Superior temporal gyrus (tissue), 1 donor: ENCODE measurements around the gene DUSP5.
"Not testable (repeated sequence)": the region's sequence is repeated elsewhere in the genome, so short reads cannot be mapped to it uniquely, and the experiment has no call there.

Experiments
- DNase-seq: peaks from one replicate; pipeline ENCODE4 v3.0.0-alpha.2; 2016; ENCODE audit errors: extremely low spot score

Gene DUSP5

DNA sequence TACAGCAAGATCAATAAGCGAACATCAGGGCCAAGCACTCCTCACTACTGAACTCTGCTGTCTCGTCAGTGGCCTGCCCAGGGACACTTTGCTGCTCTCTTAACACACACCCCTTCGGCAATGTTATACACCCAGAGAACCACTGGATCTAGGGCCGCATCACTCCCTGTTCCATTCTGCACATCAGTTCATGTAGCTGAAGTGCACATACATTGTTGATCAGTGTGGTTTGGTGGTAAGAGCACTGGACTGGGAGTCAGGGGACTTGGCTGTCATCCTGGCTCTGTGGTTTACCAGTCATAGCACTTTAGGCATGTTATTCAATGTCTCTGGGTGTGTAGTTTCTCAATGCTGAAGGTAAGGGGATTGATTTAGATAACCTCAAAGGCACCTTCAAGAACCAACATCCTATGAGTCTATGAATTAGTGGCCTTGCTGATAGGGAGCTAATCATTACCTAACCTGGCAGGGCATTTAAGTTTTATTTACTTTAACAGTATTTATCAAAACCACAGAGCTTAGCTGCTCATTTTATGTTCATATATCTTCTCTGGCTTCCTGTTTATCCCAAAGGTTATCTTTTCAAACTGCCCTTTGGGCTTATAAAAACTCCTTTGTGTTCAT, 24.8 kb downstream of the DUSP5 start:
- DNase-seq = no peak

DNA sequence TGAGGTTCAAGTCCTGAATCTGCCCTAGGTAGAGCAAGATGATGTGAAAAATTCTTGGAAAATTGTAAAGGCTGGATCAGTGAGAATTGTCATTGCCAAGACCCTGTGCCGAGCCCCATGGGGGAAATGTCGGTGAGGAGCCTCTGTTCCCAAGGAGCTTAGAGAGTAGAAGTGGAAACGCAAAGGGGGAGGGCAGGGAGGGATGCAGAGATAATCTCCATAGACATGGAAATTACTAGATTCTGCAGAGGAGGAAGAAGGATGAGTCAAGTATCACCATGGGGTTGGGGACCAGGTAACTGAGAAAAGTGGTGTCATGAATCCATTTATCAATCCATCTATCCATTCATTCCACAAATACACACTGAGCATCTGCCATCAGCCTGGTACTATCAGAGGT, 26.0 kb downstream of the DUSP5 start:
- no peak for DNase-seq

DNA sequence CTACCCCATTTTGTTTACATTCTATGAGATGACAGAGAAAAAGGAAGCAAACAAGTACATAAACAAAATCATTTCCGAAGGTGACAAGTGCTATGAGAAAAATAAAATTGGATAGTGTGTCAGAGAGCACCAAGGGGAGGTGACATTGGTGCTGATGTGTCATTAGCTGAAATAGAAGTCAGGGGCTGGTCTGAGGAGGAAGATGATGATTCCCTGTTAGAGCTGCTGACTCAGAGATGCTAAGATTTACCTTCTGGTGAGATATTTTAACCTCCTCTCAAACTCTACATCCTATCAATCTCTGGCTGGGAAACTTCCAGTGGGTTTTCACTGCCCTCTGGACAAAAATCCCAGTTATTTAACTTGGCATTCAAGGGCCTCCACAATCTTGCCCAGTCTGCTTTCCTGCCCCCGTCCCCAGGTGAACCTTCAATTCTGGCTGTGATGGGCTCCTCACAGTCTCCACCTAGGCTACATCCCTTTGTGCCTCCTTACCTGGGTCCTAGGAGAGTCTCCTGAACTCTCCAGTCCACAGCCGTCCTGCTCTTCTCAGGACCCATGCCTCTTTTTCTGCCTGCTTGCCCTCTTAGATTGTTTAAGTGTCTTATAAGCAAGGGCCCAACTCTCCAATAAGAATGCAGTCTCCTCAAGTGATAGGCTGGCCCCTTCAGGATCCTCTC, 26.6 kb downstream of the DUSP5 start:
- DNase-seq = no peak

DNA sequence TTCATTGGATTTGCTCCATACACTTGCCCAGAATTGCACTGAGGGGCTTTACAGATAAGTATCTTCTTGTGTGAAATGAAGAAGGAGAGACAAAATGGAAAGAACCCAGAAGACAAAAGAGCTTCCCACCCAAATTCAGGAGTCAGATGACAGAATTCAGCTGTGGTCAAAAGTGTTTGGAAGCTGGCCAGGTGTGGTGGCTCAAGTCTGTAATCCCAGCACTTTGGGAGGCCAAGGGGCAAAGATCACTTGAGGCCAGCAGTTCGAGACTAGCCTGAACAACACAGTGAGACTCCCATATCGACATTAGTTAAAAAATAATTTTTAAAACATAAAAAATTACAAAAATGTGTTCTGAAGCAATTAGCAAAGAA, 27.1 kb downstream of the DUSP5 start:
- DNase-seq = no peak

DNA sequence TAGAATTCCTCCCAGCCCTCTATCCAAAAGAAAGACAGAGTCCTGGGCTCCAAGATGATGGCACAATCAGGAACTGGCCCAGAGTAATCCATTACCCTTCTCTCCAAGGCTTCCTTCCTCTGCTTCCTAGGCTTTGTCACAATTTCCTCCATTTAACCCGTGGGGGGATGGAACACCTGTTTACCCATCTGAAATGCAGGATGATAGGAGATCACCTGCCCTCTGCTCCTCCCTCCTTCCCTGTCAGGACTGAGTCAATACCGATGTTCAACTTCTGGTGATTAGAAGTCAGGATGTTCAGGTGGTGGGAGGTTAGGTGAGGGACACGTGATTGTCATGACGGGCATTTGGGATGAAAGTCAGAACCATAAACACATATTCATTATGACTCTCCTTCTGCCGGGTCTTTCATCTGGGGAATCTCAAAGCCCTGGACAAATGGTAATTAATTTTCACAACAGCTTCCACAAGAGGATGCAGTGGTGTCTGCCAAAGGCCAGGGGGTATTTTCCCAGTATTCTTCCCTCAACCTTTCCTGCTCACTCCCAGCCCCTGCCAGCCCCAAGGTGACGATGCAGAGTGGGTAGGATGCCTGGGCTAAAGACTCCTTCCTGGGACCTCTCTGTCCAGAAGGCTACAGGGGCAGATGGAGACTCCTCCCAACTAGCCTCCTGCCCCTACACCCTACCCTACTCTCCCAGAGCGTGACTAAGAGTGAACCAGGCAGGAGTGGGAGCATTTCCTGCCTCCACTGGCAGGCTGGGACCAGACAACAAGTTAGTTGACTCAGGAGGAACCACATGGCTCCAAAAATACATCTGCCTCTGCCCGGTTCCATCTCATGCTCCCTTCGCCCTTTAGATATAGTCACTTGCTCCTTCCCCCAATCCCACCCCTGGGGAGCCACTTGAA, 27.9 kb downstream of the DUSP5 start:
- DNase-seq = no peak

DNA sequence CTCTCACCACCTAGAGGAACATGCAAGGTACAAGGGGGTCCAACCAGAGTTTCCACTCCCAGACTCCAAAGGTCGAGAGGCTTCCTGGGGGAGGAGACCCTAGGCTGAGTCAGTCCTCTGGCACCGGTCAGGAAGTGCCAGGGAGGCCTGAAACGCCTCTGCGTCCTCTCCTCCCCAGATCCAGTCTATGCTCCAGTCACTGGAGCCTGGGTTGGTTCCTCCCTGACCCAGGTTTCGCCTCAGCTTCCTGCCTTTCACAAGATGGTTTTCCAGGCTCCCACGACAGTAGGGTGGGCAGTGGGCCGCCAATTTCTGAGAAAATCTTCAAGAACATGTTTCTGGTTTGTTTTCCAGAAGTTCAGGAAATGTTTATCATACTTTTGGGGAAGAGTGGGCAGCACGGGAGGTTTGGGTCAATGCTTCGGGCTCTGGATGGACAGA, 30.0 kb downstream of the DUSP5 start:
- DNase-seq = no peak

DNA sequence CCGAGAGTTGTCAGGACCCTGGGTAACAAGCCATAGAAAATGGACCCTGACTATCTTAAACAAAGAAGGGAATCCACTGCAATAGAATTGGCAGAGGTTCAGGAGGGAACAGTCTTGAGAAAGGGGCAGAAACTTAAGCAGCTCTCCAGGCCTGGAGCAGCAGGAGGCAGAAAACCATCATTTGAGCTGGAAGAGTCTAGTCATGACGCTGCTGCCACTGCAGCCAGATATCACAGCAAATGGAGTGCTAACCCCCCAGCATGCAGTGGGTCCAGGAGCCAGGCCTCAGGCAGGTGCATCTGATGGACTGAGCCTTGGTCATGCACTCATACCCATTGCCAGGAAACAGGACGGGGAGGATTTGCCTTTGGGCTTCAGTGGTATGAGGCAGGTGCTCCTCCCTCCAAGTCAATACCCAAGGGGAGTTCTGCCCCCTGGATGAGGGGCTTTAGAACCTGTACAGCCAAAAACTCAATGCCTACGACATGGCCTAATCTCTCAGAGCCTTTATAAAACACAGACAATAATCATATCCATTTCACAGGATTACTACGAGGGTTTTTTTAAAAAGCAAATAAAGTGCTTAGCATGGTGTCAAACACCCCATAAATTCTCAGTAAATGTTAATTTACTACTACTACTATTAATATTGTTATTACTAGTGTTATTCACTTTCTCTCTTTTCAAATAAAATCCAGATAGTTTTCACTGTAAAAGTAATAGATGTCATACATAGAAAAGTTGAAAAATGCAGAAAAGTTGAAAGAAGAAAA, 30.7 kb downstream of the DUSP5 start:
- no peak for DNase-seq

DNA sequence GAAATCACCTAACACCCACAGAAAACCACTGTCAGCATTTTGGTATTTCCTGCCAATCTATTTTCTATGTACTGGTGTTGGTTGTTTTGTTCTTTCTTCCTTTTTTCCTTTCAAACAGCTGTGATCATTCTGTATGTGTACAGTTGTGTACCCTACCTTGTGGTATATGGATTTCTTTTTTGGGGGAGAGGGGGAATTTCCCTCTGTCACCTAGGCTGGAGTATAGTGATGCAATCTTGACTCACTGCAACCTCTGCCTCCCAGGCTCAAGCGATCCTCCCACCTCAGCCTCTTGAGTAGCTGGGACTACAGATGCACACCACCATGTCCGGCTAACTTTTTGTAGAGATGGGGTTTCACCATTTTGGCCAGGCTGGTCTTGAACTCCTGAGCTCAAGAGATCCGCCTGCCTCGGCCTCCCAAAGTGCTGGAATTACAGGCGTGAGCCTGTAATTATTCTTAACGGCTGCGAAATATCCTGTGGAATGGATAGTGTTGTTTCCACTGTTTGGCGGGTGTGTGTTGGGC, 31.4 kb downstream of the DUSP5 start:
- DNase-seq = not testable (repeated sequence)

DNA sequence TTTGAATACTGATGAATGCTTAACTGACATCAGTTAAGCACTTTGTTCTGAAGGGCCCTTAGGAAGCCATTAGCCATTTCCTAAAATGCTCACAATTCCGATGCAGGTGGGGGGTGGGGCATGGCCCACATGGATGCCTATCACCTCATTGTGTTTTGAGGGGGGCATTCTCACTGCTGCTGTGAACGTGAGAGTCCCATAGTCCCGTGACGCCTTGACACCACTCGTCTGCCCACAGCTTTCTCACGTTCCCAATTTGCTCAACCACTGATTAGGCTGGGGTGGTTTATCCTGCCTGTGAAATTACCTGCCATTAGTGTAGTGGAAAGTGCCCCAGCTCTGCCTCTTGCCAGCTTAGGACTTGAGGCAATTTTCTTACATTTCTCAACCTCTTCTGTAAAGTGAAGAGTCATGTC, 31.9 kb downstream of the DUSP5 start:
- no peak for DNase-seq

DNA sequence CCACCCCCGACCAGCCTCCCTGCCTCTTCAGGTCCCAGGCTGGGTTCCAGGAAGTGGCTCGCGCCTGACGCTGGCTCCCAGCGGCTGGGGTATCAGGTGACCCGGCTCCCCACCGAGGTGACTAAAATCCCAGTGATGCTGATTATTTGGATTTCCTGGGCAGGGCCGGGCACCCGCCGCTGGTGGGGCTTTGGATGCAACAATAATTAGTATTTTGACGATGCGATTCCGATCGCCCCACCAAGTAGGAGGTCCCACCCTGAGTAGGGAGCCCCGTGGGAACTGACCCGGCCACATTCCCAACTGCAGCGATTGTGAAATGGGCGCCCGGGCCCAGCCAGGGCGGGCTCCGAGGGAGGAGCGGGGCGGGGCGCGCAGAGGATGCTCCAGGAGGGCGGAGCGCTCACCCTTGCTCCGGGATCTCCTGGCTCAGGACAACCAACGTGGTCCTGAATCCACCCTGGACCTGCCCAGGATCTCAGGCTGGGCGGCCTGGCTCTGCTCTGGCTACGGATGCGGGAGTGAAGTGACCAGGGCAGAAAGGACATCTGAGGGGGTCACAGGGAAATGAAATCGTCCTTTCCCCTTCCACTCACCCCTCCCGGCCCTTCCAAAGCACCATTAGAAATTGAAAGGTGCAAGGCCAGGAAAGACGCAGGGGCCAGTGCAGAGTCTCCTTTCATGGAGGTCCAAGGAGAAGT, 32.6 kb downstream of the DUSP5 start:
- DNase-seq = no peak

DNA sequence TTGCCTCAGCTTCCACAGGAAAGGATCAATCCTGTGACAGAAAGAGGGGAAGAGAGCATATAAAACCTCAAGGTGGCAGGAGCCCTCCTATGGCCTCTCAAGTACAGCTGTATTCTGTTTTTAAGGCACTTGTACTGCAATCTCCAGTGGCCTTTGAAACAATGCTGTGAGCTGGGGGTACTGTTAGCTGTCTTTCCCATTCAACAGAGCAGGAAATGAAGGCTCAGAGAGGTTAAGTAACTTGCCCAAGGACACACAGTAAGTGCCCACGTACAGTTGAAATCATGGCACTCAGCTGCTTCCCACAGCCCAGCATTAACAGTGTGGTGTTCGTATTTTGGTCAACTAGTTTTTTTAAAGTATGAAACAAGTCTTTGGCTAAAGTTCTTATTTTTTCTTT, 34.0 kb downstream of the DUSP5 start:
- DNase-seq = no peak

DNA sequence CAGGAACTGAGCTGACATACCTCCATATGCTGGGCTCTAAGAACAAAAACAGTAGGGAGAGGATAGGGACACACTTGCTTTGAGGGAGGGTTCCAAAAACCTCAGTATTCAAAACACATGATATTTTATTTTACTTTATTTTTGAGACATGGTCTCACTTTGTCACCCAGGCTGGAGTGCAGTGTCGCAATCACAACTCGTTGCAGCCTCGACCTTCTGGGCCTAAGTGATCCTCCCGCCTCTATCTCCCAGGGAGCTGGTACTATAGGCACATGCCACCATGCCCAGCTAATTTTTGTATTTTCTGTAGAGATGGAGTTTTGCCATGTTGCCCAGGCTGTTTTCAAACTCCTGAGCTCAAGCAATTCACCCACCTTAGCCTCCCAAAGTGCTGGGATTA, 34.9 kb downstream of the DUSP5 start:
- not testable (repeated sequence) for DNase-seq

DNA sequence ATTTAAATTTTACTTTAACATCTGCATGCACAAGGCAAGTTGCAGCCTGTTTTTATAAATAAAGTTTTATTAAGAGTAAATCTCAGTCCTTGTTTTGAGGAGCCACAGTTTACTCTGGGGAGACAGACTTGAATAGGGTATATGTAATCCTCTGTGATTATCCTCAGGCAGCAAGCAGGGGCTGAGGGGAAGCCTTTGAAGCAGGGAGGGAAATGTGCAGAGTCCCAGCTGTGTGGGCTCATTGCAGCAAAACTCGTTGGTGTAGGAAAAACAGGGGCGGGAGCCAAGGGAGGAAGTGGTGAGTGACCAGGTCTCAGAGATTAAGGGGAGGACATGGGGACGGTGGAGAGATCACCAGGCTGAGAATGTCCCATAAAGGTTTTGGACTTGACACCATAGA, 35.4 kb downstream of the DUSP5 start:
- no peak for DNase-seq

DNA sequence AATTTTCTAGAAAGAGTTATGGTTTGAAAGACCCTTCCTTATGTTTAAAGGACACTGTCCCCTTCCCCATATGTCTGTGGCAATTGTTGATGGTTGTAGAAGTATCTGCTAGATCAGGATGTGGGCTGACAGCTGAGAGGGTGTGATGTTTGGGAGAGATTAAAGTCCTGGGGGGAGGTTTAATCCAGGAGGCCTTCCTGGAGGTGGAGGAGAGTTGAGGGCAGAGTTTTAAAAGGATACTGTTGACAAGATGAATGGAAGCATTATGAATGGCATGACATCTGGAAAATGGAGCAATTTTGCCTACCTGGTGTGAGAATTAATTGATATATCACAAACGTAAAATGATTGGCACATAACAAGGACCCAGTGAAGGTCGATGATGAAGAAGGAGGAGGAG, 36.9 kb downstream of the DUSP5 start:
- no peak for DNase-seq

DNA sequence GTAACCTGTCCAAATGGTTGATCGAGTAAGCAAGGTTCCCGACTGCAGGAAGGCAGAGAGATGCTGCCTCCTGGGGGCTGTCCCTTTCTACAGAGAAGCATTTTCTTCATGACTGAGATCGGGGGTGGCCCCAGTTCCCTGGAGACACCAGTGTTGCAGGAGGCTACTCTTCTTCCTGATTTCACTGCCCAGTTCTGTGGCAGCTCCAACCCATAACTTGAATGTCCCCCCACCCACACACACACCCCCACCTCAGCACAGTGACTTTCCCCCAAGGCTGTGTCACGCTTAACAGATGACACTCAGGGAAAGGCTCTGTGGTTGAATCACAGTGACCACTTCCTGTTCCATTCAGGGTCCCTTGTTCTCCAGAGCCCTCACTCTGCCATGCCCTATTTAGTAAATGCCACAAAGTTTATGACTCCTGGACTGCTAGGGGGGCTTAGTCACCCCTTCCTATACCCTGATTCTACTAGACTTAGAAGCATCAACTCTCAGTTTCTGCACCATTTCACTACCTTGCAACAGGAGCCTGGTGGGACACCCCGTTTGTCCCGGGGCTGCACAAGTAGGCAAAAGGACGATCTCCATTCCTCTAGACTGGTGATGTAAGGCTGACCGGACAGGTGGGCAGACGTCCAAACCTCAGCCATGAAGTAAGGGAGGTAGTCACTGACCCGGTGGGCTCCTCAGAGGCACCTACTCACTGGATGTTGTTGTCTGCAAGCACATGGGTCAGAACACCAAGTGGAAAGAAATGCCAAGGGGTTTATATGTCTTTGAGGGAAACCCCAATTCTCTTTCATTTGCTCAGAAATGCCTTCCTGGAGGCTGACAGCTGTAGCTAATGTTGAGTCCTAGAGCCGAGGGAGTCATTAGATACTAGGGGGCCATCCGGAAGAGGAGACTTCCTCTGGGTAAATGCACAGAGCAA, 38.5 kb downstream of the DUSP5 start:
- no peak for DNase-seq

DNA sequence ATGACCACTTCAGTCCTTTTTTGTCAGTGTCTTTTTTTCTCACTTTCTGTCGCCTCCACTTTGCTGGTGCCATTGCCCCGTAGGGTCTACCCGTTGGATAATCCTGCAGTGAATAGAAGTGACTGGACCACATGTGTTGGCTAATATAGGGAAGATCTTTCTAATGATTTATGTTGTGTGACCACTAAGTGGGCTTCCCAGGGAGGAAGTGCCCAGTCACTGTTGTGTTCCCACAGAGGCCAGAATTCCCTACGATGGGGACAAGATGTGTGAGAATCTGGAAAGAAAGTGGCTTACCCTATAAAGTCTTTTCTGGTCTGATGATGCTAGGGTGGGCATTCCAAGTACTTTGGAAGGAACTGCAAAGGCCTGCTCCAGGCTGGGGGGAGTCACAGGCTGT, 41.4 kb downstream of the DUSP5 start:
- DNase-seq = no peak

DNA sequence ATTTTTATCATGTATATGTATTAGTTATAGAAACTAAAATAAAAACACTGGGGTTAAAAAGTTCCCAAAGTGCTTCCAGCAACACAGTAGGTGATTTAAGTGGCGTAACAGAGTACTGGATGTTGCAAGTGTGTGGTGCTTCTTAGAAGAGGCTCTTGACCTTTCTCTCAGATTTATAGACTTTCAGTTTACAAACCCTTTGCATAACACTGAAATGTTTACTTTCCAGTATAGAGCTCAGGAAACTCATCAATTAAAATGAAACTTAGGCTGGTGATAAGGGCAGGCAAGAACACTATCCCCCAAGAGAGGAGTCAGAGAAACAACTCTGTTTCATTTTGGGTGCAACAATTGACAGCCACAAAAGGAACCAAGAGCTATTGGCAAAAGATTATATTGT, 42.3 kb downstream of the DUSP5 start:
- no peak for DNase-seq

DNA sequence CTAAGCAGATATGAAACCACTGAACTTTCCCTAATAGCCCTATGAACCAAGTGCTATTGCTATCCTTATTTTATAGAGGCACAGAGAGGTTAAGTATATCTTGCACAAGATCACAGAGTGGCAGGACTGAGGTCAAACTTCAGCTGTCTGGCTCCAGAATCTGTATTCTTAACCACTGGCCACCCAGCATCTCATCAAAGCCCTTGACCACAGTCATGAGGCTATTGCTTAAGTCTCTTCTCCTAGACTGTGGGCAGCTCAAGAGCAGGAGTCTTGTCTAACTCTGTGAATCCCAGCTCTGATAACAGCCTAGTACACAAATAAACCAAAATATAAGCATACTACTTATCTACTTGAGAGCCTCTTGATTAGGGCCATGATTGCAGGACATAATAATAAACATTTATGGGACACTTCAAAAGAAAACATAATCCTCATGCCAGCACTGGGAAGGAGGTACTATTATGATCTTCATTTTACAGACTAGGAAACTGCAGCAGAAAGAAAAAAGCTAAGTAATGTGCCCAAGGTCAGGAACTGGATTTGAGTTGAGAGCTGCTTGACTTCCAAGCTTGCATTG, 47.3 kb downstream of the DUSP5 start:
- DNase-seq = no peak

DNA sequence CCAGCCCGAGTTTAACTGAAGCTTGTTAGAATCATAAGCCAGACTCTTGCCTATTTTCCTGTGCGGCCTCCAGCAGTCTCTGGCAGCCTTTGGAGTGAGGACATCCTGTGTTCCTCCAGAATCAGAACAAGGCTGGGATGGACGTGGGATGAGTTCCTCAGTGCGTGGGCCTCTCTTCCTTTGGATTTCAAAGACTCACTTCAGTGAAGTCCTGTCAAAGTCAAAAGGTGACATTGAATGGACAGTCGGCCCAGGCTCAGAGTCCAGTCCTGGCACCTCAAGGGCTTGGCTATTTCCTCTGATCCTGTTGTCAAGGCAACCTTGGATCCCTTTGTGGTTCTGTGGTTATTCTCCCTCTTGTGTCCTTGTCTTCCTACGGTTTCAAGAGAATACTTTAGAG, 48.4 kb downstream of the DUSP5 start:
- peak; percentile 36 for DNase-seq
